Measurements from ENCODE around the gene SEPTIN2. TPM values are rescaled to one million over a fixed set of nuclear protein-coding genes. Genes with fewer than 3 reads are reported as not detected.

SEPTIN2 gene
- total RNA-seq, 2 donors from 2014 or later = 143 to 193 TPM

DNA sequence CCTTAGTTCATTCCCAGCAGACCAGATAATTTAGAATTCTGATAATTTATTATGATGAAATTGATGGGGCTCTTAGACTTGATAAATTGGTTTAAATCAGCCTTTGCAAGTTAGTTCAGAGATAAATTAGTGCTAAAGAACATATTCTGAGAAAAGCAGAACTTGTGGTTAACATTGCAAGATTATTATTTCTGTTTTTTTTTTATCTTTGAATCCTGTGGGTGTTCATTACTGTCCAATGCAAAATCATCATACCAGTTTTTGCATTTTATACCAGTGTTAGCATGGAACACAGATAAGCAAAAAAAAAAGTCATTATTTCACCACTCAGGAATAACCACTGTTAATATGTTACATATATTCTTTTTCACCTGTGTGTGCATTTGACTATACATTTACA lies 9.1 kb downstream of the SEPTIN2 start:
- TF ChIP-seq, protein P1, sequence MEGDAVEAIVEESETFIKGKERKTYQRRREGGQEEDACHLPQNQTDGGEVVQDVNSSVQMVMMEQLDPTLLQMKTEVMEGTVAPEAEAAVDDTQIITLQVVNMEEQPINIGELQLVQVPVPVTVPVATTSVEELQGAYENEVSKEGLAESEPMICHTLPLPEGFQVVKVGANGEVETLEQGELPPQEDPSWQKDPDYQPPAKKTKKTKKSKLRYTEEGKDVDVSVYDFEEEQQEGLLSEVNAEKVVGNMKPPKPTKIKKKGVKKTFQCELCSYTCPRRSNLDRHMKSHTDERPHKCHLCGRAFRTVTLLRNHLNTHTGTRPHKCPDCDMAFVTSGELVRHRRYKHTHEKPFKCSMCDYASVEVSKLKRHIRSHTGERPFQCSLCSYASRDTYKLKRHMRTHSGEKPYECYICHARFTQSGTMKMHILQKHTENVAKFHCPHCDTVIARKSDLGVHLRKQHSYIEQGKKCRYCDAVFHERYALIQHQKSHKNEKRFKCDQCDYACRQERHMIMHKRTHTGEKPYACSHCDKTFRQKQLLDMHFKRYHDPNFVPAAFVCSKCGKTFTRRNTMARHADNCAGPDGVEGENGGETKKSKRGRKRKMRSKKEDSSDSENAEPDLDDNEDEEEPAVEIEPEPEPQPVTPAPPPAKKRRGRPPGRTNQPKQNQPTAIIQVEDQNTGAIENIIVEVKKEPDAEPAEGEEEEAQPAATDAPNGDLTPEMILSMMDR (IDR thresholded peaks at IDR 0.05) = no peak
- Histone ChIP-seq H3K4me1 (peaks cover 0 to 50% of the 10 kb centered on the region in 2 donors), H3K27me3 (no peaks in the 10 kb centered on the region), H3K36me3 (peaks cover 27% of the 10 kb centered on the region), H3K4me3 (no peak overlapping the region), H3K27ac (no peak overlapping the region), H3K9me3 (no peaks in the 10 kb centered on the region)
- DNase-seq (ENCODE audit: low spot score) = no peak

DNA sequence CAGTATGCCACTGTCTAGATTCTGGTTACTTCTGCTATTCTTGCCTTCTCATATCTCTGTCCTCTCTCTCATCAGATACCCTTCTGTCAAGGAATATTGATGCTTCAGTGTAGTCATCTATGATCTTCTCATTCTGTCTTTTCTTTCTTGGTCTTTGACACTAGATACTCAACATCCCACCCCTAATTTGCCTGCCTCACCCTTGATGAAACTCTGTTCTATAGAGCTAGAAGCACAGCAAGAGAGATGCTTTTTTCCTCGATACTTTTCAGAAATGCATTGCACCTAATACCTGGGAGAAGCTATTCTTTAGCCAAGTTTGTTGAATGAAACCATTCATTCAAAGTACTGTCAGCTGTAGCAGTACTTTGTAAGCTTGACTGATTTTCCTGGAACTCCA lies 9.5 kb downstream of the SEPTIN2 start:
- Histone ChIP-seq H3K27ac (no peak overlapping the region), H3K36me3 (peaks cover 27% of the 10 kb centered on the region), H3K4me1 (peaks cover 0 to 46% of the 10 kb centered on the region in 2 donors), H3K27me3 (no peaks in the 10 kb centered on the region), H3K4me3 (no peak overlapping the region), H3K9me3 (no peaks in the 10 kb centered on the region)
- DNase-seq (ENCODE audit: low spot score) = no peak
- TF ChIP-seq, protein P1 (IDR thresholded peaks at IDR 0.05) = no peak

DNA sequence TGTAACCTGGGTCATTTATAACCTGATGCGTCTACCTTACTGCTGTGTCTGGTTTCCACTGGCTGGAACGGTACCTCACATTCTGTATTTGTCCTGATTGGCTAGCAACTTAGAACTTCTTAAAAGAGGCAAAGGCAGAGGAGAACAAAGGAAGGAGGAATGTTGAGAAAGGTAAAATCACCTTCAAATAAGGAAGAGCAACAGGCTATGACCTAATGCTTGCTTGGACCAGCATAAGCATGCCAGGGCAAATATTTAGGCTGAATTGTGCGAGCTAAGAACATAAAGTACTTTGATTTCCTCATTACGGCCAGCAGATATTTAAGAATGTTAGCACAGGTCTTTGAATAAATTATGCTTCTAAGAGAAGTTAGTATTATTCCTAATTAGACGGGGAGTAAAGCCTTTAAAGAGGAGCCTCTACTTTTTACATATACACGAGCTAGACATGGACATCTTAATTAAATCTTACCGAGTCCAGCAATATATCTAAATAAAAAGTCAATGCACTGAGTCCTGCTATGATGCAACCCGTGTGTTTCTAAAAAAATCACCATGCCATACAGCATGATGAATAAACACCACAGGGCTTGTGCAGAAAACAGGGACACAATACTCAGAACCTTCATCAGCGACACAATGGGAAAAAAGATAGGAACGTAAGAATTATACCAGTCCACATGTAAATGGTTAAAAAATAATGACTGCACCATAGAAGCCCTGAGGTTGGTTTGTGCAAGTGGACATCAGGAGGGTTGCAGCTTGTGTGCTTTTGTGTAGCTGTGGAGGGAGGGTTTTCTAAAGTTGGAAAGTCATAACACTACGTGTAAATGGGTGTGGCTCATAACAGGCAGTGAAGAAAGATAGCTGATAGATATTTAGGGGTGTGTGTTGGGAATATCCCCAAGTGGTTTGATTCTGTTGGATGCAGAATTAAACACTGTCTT lies 14.2 kb downstream of the SEPTIN2 start:
- no peak for DNase-seq (ENCODE audit: low spot score)
- Histone ChIP-seq H3K36me3 (peaks cover 27% of the 10 kb centered on the region), H3K27ac (no peak overlapping the region), H3K4me3 (no peak overlapping the region), H3K27me3 (no peaks in the 10 kb centered on the region), H3K4me1 (peaks cover 0 to 4% of the 10 kb centered on the region in 2 donors), H3K9me3 (no peaks in the 10 kb centered on the region)
- TF ChIP-seq, protein P1 (IDR thresholded peaks at IDR 0.05) = no peak

DNA sequence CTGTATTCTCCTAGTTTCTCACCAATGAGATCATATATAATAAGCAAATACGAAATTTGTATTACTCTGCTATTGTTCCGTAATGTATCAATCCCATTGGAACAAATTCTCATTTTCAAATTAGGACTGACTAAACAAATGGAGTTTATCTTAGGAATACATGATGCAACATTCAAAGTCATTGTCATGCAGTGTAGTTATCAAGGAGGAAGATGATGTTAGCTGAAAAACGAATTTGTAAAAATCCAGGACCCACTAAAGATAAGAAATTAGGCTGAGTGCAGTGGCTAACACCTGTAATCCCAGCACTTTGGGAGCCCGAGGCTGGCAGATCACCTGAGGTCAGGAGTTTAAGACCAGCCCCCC lies 14.9 kb downstream of the SEPTIN2 start:
- Histone ChIP-seq H3K4me3 (no peak overlapping the region), H3K4me1 (no peaks in the 10 kb centered on the region), H3K9me3 (no peaks in the 10 kb centered on the region), H3K27me3 (no peaks in the 10 kb centered on the region), H3K36me3 (peaks cover 31% of the 10 kb centered on the region), H3K27ac (no peak overlapping the region)
- TF ChIP-seq, protein P1 (IDR thresholded peaks at IDR 0.05) = no peak
- no peak for DNase-seq (ENCODE audit: low spot score)

DNA sequence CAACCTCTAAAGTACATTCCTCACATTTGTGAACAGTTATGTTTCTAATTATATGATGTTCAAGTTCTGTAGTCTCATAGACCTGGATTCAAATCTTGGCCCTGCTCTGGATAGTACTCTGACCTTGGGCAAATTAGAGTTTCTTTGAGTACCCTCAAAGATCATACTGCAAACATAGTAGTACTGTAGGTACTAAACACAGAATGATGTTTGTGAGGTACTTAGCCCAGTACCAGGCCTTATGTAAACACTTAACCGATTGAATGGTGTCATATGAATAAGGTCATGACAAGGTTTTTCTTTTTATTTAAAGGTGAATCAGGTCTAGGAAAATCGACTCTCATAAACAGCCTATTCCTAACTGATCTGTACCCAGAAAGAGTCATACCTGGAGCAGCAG lies 19.1 kb downstream of the SEPTIN2 start:
- TF ChIP-seq, protein P1 (IDR thresholded peaks at IDR 0.05) = no peak
- no peaks in the 10 kb centered on the region for H3K4me1 ChIP-seq
- no peaks in the 10 kb centered on the region for H3K9me3 ChIP-seq
- peaks cover 34% of the 10 kb centered on the region for H3K36me3 ChIP-seq
- H3K4me3 ChIP-seq = no peak overlapping the region
- H3K27ac ChIP-seq = no peak overlapping the region
- no peak for DNase-seq (ENCODE audit: low spot score)
- H3K27me3 ChIP-seq = no peaks in the 10 kb centered on the region

All from right atrium auricular region (tissue), 2 donors.